ENCODE results near the gene CAPN8.

CAPN8 gene

GRCh38 chr1:223702735-223703667 is 37.5 kb upstream of the CAPN8 start:
- DNase-seq (ENCODE audit: low read depth in 2 of 2) = no peak

- no peak for DNase-seq (ENCODE audit: low read depth in 2 of 2)
Observed at GRCh38 chr1:223700942-223701637, 35.6 kb upstream of the CAPN8 start.

GRCh38 chr1:223700388-223700918 is 35.0 kb upstream of the CAPN8 start:
- DNase-seq (ENCODE audit: low read depth in 2 of 2) = no peak

GRCh38 chr1:223695941-223696340 is 30.4 kb upstream of the CAPN8 start:
- no peak for DNase-seq (ENCODE audit: low read depth in 2 of 2)

- no peak for DNase-seq (ENCODE audit: low read depth in 2 of 2)
Observed at GRCh38 chr1:223695014-223695548, 29.6 kb upstream of the CAPN8 start.

- DNase-seq (ENCODE audit: low read depth in 2 of 2) = no peak
Observed at GRCh38 chr1:223691121-223691520, 25.6 kb upstream of the CAPN8 start.

- no peak for DNase-seq (ENCODE audit: low read depth in 2 of 2)
Observed at GRCh38 chr1:223684488-223684792, 18.9 kb upstream of the CAPN8 start.

GRCh38 chr1:223683586-223684487 is 18.3 kb upstream of the CAPN8 start:
- DNase-seq (ENCODE audit: low read depth in 2 of 2) = peak; percentile 23 to 44

GRCh38 chr1:223682502-223682901 is 17.0 kb upstream of the CAPN8 start:
- no peak for DNase-seq (ENCODE audit: low read depth in 2 of 2)

GRCh38 chr1:223680188-223680587 is 14.7 kb upstream of the CAPN8 start:
- DNase-seq (ENCODE audit: low read depth in 2 of 2) = no peak

GRCh38 chr1:223678841-223679240 is 13.3 kb upstream of the CAPN8 start:
- DNase-seq (ENCODE audit: low read depth in 2 of 2) = no peak

GRCh38 chr1:223674119-223674890 is 8.8 kb upstream of the CAPN8 start:
- DNase-seq (ENCODE audit: low read depth in 2 of 2) = no peak

- no peak for DNase-seq (ENCODE audit: low read depth in 2 of 2)
Observed at GRCh38 chr1:223670458-223671159, 5.1 kb upstream of the CAPN8 start.

GRCh38 chr1:223669003-223669795 is 3.7 kb upstream of the CAPN8 start:
- DNase-seq (ENCODE audit: low read depth in 2 of 2) = no peak

- DNase-seq (ENCODE audit: low read depth in 2 of 2) = no peak
Observed at GRCh38 chr1:223667484-223668182, 2.1 kb upstream of the CAPN8 start.

GRCh38 chr1:223664106-223664505 is 1.4 kb downstream of the CAPN8 start:
- DNase-seq (ENCODE audit: low read depth in 2 of 2) = no peak

- no peak for DNase-seq (ENCODE audit: low read depth in 2 of 2)
Observed at GRCh38 chr1:223662943-223663342, 2.6 kb downstream of the CAPN8 start.

GRCh38 chr1:223659711-223660110 is 5.8 kb downstream of the CAPN8 start:
- DNase-seq (ENCODE audit: low read depth in 2 of 2) = no peak

GRCh38 chr1:223657978-223658377 is 7.5 kb downstream of the CAPN8 start:
- DNase-seq (ENCODE audit: low read depth in 2 of 2) = no peak
